MCF 10A (cell line): Measurements from ENCODE around the gene SAGE1. TPM values are rescaled to one million over a fixed set of nuclear protein-coding genes. Genes with fewer than 3 reads are reported as not detected.
"Not testable (repeated sequence)": the region's sequence is repeated elsewhere in the genome, so short reads cannot be mapped to it uniquely, and the experiment has no call there.

Source experiments
- BruUV-seq: library from RNA; stranded (reverse); fragments of 400-500 nt; replicated peaks from 2 replicates; lab custom pipeline; 2021; lab: Mats Ljungman, UMichigan
- CTCF ChIA-PET: fragments of 300-600 bp; sonication (Branson Sonifier 250); formaldehyde crosslinking; extraction: SDS; loops from one replicate; lab custom pipeline; 2021; ENCODE audit warnings: antibody characterized with exemption, inconsistent platforms; lab: Yijun Ruan, JAX
- POLR2A ChIA-PET: fragments of 300-600, 350-650 bp; sonication (Branson Sonifier 250); formaldehyde crosslinking; extraction: SDS; loops from one replicate; lab custom pipeline; 2020; ENCODE audit warnings: antibody characterized with exemption, inconsistent platforms; lab: Yijun Ruan, JAX
- DNase-seq: peaks from one replicate; pipeline ENCODE4 v3.0.0-alpha.2; 2018; ENCODE audit not compliant: unreplicated experiment
- H3K27ac Mint-ChIP-seq: one replicate; pipeline ENCODE4 v1.8.0; 2022; ENCODE audit warnings: mild to moderate bottlenecking, low read depth, mixed read lengths; ENCODE audit not compliant: unreplicated experiment
- H3K27me3 Mint-ChIP-seq: one replicate; pipeline ENCODE4 v1.8.0; 2022; ENCODE audit warnings: mixed read lengths; ENCODE audit not compliant: insufficient read depth, unreplicated experiment
- H3K36me3 Mint-ChIP-seq: one replicate; pipeline ENCODE4 v1.8.0; 2022; ENCODE audit warnings: mild to moderate bottlenecking, moderate library complexity, mixed read lengths; ENCODE audit not compliant: insufficient read depth, unreplicated experiment
- H3K4me1 Mint-ChIP-seq: one replicate; pipeline ENCODE4 v1.8.0; 2022; ENCODE audit warnings: mixed read lengths; ENCODE audit not compliant: insufficient read depth, unreplicated experiment
- H3K4me3 Mint-ChIP-seq: one replicate; pipeline ENCODE4 v1.8.0; 2022; ENCODE audit warnings: mild to moderate bottlenecking, moderate library complexity, mixed read lengths; ENCODE audit not compliant: unreplicated experiment
- H3K9me3 Mint-ChIP-seq: one replicate; pipeline ENCODE4 v1.8.0; 2022; ENCODE audit warnings: mixed read lengths; ENCODE audit not compliant: unreplicated experiment
- CTCF ChIP-seq: fragments of 200-600 bp; IDR thresholded peaks from one replicate; pipeline ENCODE4 v1.8.0; 2022; ENCODE audit warnings: antibody characterized with exemption, mild to moderate bottlenecking; ENCODE audit not compliant: unreplicated experiment
- intact Hi-C: fragments of 100-400 bp; cut with micrococcal nuclease; formaldehyde crosslinking; loops from 2 replicates; pipeline ENCODE4 v1.14.1; 2022
- total RNA-seq: library from RNA; stranded (reverse); gene quantifications from 2 replicates; pipeline ENCODE4 v1.2.3, GENCODE V29; 2022

Gene SAGE1
- total RNA-seq, 1 experiment from 2014 or later = not detected

DNA sequence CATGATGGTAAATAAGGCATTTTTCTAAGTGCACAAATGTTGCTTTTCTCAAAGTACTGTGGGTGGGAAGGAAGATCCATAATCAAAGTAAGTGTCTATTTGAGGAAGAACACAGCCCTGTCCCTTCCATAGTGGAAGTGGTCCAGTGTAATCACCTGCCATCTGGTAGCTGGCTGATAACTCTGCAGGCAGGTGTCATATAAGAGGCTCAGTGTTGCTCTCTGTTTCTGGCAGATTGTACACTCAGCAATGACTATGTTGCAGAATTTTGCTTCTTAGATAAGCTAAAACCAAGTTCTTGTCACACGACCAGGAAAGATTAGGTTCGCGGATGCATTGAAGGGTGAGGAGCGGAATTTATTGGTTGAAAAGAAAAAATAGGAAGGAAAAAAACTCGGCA, 20.9 kb downstream of the SAGE1 start:
- intact Hi-C loops = no loop called here
- TF ChIP-seq CTCF = no peak
- H3K27me3 Mint-ChIP-seq = peaks cover 59% of the 10 kb centered on the region
- no peak overlapping the region for H3K4me3 Mint-ChIP-seq
- no peak for DNase-seq
- ChIA-PET POLR2A (no interaction called here), CTCF (no interaction called here)
- peaks cover 5% of the 10 kb centered on the region for H3K36me3 Mint-ChIP-seq
- no peaks in the 10 kb centered on the region for H3K4me1 Mint-ChIP-seq
- no peaks in the 10 kb centered on the region for H3K9me3 Mint-ChIP-seq
- BruUV-seq = no TSS peak
- no peak overlapping the region for H3K27ac Mint-ChIP-seq

DNA sequence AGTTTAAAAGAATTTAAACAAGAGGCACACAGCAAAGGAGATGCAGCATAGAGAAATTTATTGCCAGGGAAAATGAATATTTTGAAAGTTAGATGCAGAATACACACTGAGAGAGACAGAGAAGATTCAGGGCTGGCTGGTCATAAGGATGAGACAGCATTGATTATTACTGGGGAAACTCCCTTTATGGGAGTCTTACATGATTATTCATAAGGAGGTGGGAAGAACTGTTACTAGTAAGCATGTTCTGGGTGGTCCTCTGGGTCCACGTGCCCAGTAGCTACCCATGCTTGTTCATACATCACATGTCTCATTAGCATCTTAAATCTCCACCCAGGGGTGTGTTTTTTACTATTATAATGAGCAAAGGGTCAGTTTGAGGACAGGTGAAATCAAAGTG, 27.0 kb downstream of the SAGE1 start:
- CTCF ChIA-PET = interaction anchor here (0.6 to 1.6 kb wide), 3 partner anchors 10 to 550 kb away, joined by 3 to 10 read pairs (median 3); no protein-coding TSS in a partner anchor
- POLR2A ChIA-PET, H3K27ac Mint-ChIP-seq, DNase-seq, H3K4me1 Mint-ChIP-seq, BruUV-seq, H3K9me3 Mint-ChIP-seq, H3K36me3 Mint-ChIP-seq, intact Hi-C loops, H3K4me3 Mint-ChIP-seq: not testable (repeated sequence)
- peaks cover 58% of the 10 kb centered on the region for H3K27me3 Mint-ChIP-seq

DNA sequence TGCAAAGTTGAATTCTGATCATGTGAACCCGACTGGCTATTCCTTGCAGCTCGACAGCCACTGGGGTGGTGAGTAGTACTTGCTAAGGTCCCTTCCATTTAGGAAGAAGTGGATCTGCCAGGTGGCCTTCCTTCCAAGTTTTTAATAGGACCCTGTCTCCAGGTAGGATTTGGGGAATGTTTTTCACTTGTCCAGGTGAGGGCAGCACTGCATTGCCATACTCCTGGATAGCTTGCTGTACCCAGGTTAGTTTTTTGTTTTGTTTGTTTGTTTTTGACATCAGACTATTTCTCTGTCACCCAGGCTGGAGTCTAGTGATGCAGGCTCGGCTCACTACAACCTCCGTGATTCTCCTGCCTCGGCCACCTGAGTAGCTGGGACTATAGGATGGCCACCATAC, 29.8 kb downstream of the SAGE1 start:
- ChIA-PET CTCF (interaction anchor here (0.8 to 2.0 kb wide), 6 partner anchors 8 to 269 kb away, joined by 3 to 16 read pairs (median 4); no protein-coding TSS in a partner anchor), POLR2A (no interaction called here)
- peak; percentile 17 for TF ChIP-seq CTCF
- H3K27me3 Mint-ChIP-seq = peaks cover 71% of the 10 kb centered on the region
- no peak overlapping the region for H3K27ac Mint-ChIP-seq
- H3K9me3 Mint-ChIP-seq = no peaks in the 10 kb centered on the region
- H3K4me1 Mint-ChIP-seq = no peaks in the 10 kb centered on the region
- intact Hi-C loops = no loop called here
- DNase-seq = peak; percentile 37
- no TSS peak for BruUV-seq
- H3K36me3 Mint-ChIP-seq = no peaks in the 10 kb centered on the region
- H3K4me3 Mint-ChIP-seq = no peak overlapping the region

- ChIA-PET POLR2A (interaction anchor here (0.6 kb wide), 1 partner anchor 11 kb away, joined by 3 read pairs; no protein-coding TSS in a partner anchor), CTCF (no interaction called here)
- intact Hi-C loops = no loop called here
- no peaks in the 10 kb centered on the region for H3K4me1 Mint-ChIP-seq
- no peaks in the 10 kb centered on the region for H3K36me3 Mint-ChIP-seq
- no peak overlapping the region for H3K27ac Mint-ChIP-seq
- peaks cover 75% of the 10 kb centered on the region for H3K27me3 Mint-ChIP-seq
- BruUV-seq = no TSS peak
- DNase-seq = no peak
- no peak overlapping the region for H3K4me3 Mint-ChIP-seq
- H3K9me3 Mint-ChIP-seq = no peaks in the 10 kb centered on the region
- no peak for TF ChIP-seq CTCF
Observed at GRCh38 chrX:135927897-135928296, 34.4 kb downstream of the SAGE1 start.
